KMS-11 (cell line): Measurements from ENCODE around the gene RNASE11.
"Not testable (repeated sequence)": the region's sequence is repeated elsewhere in the genome, so short reads cannot be mapped to it uniquely, and the experiment has no call there.

Experiments used
- H2AFZ ChIP-seq: fragments of 200-600 bp; sonication (generic); 2 replicates; pipeline ENCODE4 v1.6.1; 2016; ENCODE audit warnings: antibody characterized with exemption, mixed run types, low read depth
- H3K27ac ChIP-seq: fragments of 200-600 bp; sonication (generic); 2 replicates; pipeline ENCODE4 v1.6.1; 2016; ENCODE audit warnings: mild to moderate bottlenecking, mixed run types
- H3K27me3 ChIP-seq: fragments of 200-600 bp; sonication (generic); 2 replicates; pipeline ENCODE4 v1.6.1; 2017; ENCODE audit warnings: mild to moderate bottlenecking, low read depth, mixed run types, moderate library complexity; ENCODE audit not compliant: insufficient read depth
- H3K36me3 ChIP-seq: fragments of 200-600 bp; sonication (generic); 2 replicates; pipeline ENCODE4 v1.6.1; 2017; ENCODE audit warnings: mild to moderate bottlenecking, mixed run types; ENCODE audit not compliant: insufficient read depth
- H3K4me1 ChIP-seq: fragments of 200-600 bp; sonication (generic); 2 replicates; pipeline ENCODE4 v1.6.1; 2016; ENCODE audit warnings: mild to moderate bottlenecking, low read depth, mixed run types; ENCODE audit not compliant: poor library complexity, severe bottlenecking
- H3K4me2 ChIP-seq: fragments of 200-600 bp; sonication (generic); 2 replicates; pipeline ENCODE4 v1.7.0; 2016; ENCODE audit warnings: mild to moderate bottlenecking, mixed run types
- H3K4me3 ChIP-seq: fragments of 200-600 bp; sonication (generic); IDR thresholded peaks from 2 replicates; pipeline ENCODE4 v1.6.1; 2017; ENCODE audit warnings: low read depth, low read length, mixed read lengths; ENCODE audit not compliant: insufficient read depth
- H3K79me2 ChIP-seq: fragments of 200-600 bp; sonication (generic); 2 replicates; pipeline ENCODE4 v1.6.1; 2016; ENCODE audit warnings: low read depth, mixed run types; ENCODE audit not compliant: insufficient read depth
- H3K9ac ChIP-seq: fragments of 200-600 bp; sonication (generic); 2 replicates; pipeline ENCODE4 v1.6.1; 2016; ENCODE audit warnings: mild to moderate bottlenecking, mixed run types
- H4K20me1 ChIP-seq: fragments of 200-600 bp; sonication (generic); 2 replicates; pipeline ENCODE4 v1.6.1; 2016; ENCODE audit warnings: mild to moderate bottlenecking, mixed run types; ENCODE audit not compliant: insufficient read depth
- CTCF ChIP-seq: fragments of 200-600 bp; sonication (generic); conservative IDR thresholded peaks from 2 replicates; pipeline ENCODE4 v1.6.1; 2017; ENCODE audit warnings: low read depth, mild to moderate bottlenecking, antibody characterized with exemption, low read length, moderate library complexity, mixed read lengths

RNASE11 gene

GRCh38 chr14:20620798-20621478 is 33.1 kb upstream of the RNASE11 start:
- Histone ChIP-seq H2AFZ (no peak overlapping the region), H3K4me2 (no peak overlapping the region), H3K36me3 (no peaks in the 10 kb centered on the region), H3K27ac (no peak overlapping the region), H3K4me1 (peaks cover 11% of the 10 kb centered on the region), H3K9ac (no peak overlapping the region), H4K20me1 (no peaks in the 10 kb centered on the region), H3K4me3 (no peak overlapping the region), H3K27me3 (no peaks in the 10 kb centered on the region), H3K79me2 (no peaks in the 10 kb centered on the region)
- no peak for TF ChIP-seq CTCF

DNA sequence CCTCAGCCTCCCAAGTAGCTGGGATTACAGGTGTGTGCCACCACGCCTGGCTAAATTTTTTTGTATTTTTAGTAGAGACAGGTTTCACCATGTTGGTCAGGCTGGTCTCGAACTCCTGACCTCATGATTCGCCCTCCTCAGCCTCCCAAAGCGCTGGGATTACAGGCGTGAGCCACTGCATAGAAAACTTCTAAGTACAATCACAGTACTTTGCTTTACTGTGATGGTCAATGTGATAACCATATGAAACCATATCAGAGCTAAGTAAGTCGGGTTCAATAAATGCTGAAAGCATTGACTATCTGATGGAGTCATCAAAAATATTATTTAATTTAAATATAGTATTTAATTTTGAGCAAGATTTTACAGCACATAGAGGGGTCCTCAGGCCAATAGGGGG is 31.9 kb upstream of the RNASE11 start:
- H2AFZ ChIP-seq, result not testable (repeated sequence)

GRCh38 chr14:20618271-20618749 is 30.5 kb upstream of the RNASE11 start:
- Histone ChIP-seq H3K4me1 (peaks cover 15% of the 10 kb centered on the region), H3K27me3 (no peaks in the 10 kb centered on the region), H4K20me1 (no peaks in the 10 kb centered on the region), H3K4me3 (no peak overlapping the region), H3K79me2 (no peaks in the 10 kb centered on the region), H3K9ac (no peak overlapping the region), H3K4me2 (no peak overlapping the region; the same call in 1 of the 2 replicates), H2AFZ (no peak overlapping the region; the same call in 1 of the 2 replicates), H3K36me3 (no peaks in the 10 kb centered on the region), H3K27ac (no peak overlapping the region)
- no peak for TF ChIP-seq CTCF

More for the DNA sequence above, 31.9 kb upstream of the RNASE11 start:
- H3K4me1 ChIP-seq, result peaks cover 13% of the 10 kb centered on the region
- H3K27me3 ChIP-seq, H4K20me1 ChIP-seq, H3K9ac ChIP-seq, H3K4me3 ChIP-seq, H3K36me3 ChIP-seq, H3K4me2 ChIP-seq, H3K79me2 ChIP-seq, H3K27ac ChIP-seq: not testable (repeated sequence)

DNA sequence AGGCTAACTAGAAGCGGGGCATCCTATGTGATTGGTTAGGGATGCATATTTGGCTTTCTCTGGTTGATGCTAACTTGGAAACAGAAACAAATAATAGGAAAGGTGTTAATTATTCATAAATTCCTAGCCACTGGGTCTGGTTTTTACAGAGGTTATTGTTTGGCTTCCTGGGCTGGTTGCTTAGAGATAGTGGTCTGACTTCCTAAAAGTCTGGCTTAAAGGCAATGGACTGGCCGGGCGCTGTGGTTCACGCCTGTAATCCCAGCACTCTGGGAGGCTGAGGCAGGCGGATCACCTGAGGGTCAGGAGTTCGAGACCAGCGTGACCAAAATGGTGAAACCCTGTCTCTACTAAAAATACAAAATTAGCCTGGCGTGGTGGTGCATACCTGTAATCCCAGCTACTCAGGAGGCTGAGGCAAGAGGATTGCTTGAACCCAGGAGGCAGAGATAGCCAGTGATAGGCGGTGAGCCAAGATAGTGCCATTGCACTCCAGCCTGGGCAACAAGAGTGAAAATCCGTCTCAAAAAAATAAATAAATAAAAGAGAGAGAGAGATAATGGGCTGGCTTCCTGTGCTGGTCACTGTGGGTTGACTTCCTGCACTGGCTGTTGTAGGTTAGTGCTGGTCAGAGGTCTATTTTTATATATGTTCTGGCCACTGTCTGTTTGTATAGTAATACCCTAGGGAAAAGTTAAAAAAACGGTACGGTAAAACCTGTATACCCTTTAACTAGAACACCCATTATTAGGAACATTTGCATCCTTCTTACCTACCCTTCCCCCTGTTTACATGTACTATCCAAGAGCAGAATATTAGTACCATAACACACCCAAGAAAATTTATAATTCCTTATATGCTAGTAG is 29.6 kb upstream of the RNASE11 start:
- Histone ChIP-seq H3K36me3 (no peaks in the 10 kb centered on the region), H3K79me2 (no peaks in the 10 kb centered on the region), H2AFZ (no peak overlapping the region), H3K4me1 (peaks cover 21% of the 10 kb centered on the region), H4K20me1 (no peaks in the 10 kb centered on the region), H3K4me3 (no peak overlapping the region), H3K4me2 (no peak overlapping the region), H3K27ac (no peak overlapping the region), H3K27me3 (no peaks in the 10 kb centered on the region), H3K9ac (no peak overlapping the region)
- no peak for TF ChIP-seq CTCF
